Islet precursor cell (in vitro differentiated cells): ENCODE measurements around the gene CUL9.

ENCODE experiments used
- DNase-seq: peaks from one replicate; pipeline ENCODE4 v3.0.0-alpha.2; 2018

Gene CUL9

DNA sequence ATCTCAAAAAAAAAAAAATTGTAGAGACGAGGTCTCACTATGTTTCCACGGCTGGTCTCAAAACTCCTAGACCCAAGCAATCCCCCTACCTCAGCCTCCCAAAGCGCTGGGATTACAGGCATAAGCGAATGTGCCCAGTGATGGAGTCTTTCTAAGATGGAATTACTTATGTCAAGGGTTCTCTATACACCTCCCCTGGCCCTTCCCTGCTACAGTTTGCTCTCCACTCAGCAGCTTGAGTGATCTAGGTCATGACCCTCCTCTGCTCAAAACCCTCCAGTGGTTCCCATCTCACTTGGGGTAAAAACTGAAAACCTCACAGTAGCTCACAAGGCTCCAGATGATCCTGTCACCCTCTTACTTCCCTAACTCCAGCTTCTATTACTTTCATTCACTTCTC lies 49.1 kb downstream of the CUL9 start:
- DNase-seq = peak; percentile 29

DNA sequence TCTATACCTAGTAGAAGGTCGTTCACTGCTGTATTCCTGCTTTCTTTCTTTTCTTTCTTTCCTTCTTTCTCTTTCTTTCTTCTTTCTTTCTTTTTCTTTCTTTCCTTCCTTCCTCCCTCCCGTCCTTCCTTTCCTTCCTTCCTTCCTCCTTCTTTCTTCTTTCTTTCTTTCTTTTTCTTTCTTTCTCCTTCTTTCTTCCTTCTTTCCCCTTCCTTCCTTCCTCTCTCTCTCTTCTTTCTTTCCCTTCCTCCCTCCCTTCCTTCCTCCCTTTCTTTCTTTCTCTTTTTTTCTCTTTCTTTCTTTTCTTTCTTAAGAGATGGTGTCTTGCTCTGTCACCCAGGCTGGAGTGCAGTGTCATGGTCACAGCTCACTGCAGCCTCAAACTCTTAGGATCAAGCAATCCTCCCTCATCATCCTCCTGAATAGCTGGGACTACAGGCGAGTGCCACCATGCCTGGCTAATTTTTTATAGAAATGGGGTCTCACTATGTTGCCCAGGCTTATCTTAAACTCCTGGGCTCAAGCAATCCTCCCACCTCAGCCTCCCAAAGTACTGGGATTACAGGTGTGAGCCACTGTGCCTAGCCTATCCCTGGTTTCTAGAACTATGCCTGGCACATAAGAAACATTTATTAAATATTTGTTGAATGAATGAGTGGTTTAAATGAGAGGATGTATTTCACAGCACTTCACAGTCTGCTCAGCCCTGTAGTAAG lies 49.9 kb downstream of the CUL9 start:
- DNase-seq = peak; percentile 6

DNA sequence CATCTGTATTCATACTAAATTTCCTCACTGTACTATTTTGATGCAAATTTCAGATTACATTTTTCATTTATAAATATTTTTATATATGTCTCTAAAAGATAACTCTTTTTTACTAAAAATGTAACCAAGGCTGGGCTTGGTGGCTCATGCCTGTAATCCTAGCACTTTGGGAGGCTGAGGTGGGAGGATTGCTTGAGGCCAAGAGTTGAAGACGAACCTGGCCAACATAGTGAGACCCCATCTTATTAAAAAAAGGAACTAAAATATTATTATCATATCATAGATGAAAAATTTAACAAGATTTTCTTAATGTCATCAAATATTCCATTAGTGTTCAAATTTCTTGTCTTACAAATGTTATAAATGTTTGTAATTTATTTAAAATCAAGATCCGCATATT lies 53.8 kb downstream of the CUL9 start:
- DNase-seq = no peak

DNA sequence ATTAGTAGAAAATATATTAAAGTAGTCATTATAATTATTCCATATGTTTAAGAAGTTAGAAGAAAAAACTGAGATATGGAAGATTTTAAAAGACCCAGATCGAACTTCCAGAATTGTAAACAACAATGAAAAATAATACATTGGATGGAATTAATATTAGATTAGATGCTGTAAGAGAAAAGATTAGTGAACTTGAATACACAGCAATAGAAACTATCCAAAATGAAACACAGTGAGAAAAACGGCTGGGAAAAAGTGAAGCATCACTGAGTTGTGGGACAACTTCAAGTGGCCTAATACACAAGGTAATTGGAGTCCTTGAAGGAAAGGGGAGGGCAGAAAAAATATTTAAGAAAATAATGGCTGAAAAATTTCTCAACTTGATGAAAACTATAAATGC lies 57.1 kb downstream of the CUL9 start:
- DNase-seq = no peak

DNA sequence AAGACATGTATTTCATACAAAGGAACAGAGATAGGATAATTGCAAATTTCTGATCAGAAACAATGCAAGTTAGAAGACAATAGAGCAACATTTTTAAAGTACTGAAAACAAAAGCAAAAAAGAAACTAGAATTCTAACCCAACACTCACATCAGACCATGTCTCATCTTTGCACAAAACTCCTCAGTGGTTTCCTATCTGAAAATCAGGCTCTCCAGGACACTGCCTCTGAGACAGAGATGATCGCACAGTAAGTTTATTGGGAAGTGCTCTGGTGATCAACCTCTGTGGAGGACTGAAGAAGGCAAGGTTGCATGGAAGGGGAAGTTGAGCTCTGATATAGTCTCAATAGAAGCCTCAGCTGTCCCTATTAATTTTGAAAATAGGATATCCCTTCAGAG lies 59.0 kb downstream of the CUL9 start:
- DNase-seq = no peak

DNA sequence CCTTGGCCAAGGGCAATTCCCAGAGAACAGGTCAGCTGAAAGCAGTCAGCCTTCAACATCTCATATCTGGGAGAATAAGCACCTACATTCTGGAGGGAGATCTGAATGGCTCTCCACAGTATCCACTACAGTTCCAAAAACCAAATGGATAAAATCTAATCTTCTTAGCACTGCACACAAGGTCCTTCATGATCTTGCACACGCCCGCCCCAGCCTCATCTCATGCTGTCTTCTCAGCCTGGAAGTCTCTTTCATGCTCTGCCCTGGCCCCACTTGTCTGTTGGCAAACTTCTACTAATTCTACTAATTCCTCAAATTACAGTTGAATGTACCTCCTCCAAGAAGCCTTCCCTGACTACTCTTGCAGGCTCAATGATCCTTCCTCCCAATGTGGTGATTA lies 59.5 kb downstream of the CUL9 start:
- DNase-seq = no peak

DNA sequence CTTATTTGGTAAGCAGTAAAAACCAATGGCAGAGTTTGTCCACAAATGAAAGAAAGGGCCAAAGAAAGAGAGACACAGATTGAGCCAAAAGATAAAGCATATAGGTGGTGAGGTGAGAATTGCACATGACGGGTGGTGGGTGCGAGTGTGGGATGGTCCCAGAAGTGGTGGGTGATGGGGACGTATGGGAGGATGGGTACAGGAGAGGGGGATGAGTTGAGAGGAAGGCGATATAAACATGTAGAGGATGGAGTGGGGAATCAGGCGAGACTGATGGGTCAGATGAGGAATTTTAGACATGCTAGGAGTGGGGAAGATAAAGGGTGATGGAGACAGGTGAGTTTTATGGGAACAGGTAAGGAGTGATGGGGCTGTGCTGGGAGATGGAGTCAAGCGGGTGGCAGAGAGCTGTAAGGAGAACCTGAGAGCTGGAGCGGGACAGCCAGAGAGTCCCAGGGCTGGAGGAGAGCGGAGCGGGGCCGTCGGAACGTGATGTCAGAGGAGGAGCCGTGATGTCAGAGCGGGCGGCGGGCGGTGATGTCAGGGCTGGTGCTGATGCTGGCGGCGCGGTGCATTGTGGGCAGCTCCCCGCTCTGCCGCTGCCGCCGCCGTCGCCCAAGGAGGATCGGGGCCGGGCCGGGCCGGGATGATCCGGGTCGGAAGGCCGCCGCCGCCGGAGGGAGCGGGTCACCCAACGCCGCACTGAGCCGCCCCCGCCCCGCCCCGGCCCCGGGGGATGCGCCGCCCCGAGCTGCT lies 61.1 kb downstream of the CUL9 start, which contains the start of gene TTBK1:
TSS of gene TTBK1 (plus strand) at position 574 of the 756 bp plus-strand sequence. CDS start 3,180 bp downstream, outside the sequence.
- no peak for DNase-seq

DNA sequence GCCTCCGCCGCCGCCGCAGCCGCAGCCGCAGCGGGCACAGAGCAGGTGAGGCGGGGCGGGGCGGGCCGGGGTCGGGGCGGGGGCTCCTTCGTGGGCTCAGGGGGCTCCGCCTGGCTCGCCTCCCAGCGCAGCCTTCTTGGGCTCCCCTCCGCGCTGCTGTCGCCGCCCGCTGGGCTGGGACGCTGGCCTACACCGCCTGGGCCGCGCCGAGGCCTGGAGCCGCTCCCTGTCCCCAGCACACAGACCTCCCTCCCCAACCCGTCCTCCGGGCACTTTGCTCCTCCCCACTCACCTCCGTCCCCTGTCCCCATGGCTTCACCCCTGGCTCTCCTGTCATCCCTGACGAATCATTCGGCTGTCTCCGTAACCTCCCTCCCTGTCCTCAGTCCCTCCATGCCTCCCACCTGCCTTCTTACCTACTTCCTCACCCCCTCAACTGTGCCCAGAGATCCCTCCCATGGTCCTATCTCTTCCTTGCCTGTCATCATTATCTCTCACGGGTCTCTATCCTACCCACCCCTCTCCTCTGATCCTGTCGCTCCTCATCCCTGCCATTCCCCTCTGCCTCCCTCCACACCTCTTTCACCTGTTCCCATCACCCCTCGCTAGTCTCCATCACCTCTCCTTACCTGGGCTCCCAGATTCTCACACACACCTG lies 61.8 kb downstream of the CUL9 start:
- no peak for DNase-seq

DNA sequence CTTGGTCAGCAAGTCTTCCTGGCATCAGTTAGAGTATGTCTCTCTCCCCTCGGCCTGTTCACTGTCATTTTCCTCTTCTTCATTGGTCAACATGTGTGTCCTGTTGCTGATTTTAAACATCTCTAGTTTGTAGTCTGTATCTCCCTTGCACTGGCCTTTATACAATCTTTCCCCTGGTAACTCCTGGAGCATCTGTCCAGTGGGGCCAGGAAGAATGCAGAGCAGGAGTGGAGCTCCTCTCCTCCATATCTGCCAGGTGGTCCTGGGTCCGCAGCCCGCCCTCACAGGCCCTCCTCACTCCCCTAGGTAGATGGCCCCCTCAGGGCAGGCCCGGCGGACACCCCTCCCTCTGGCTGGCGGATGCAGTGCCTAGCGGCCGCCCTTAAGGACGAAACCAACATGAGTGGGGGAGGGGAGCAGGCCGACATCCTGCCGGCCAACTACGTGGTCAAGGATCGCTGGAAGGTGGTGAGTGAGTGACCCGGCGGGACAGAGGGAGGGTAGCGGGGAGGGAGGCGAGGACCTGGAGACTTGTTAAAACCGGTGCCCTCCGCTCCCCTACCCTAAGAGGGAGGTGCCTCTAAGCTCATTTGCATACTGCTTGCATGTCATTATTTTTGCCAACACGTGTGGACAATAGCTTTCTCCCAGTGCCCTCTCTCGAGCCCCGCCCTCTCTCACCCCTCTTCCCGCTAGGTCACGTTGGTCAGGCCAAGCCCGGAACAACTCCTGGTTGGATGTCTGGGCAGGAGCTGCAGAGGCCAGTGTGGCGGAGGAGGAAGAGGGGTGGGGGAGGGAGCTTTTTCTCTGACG lies 64.5 kb downstream of the CUL9 start:
- DNase-seq = peak; percentile 76

DNA sequence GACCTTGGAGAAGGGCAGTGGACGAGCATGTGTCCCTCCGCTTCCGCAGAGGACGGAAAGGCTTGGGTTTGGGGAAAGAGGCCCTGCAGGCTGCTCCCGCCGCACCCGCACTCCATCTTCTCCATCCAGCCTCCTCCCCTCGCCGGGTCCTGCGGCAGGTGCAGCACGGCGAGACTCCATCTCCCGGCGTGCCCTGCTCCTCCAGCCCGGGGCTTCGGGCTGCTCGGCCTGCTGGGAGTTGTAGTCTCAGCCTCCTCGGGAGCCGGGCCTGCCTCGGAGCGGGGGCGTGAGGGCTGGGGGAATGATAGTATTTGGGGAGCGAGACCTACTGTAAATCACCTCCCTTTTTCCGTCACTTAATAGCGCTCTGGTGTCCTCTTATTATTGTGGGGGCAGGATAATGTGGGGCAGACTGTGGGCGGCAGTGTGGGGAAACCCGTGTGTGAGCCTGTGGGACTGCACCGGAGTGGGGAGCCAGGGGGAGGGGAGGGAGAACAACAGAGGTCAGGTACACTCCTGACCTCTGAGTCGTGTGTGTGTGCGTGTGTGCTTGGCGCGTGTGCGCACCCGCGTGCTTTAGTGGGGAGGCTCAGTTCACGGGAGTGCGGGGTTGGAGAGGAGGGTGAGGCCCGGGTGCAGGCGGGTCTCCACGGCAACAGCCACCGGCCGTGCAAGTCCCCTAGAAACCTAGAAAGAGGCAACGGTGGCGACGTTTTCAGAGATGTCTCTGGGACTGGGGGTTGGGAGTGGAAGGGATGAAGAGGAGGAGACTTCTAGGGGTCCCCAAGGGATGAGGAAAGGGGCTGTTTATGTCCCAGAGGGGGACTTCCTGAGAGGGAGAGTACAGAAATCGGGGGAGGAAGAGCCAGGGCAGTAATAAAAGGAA lies 65.4 kb downstream of the CUL9 start:
- DNase-seq = peak; percentile 88

DNA sequence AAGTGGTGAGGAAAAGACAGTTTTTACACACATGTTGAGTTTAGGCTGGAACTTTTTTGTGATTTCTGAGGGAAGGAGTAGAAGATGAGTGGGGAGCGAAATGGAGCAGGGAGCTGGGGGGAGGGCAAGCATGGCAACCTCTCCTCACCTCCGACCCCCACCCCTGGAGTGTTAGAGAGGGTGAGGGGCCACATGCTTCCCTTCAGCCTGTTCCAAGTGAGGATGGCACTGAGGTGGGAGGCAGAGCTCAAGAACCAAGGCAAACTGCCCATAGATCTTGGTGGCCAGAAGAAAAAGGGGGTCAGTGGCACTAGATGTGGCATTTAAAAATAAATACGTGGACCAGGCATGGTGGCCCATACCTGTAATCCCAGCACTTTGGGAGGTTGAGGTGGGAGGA lies 66.1 kb downstream of the CUL9 start:
- no peak for DNase-seq

DNA sequence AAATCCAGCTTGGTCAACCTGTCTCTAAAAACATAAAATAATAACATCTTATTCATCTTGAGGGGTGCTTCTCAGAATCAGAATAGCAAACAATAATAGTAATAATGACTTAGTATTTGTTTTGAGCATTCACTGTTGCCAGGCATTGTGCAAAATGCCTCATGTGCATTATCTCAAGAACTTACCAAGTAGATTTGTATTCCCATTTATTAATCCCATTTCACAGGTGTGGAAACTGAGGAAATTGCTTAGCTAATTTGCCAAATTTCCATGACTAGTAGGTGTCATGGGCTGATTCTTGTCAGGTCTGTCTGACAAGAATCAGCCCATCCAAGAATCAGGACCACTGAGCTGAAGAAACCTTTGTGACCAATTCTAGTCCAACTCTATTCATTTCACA lies 66.8 kb downstream of the CUL9 start:
- no peak for DNase-seq

DNA sequence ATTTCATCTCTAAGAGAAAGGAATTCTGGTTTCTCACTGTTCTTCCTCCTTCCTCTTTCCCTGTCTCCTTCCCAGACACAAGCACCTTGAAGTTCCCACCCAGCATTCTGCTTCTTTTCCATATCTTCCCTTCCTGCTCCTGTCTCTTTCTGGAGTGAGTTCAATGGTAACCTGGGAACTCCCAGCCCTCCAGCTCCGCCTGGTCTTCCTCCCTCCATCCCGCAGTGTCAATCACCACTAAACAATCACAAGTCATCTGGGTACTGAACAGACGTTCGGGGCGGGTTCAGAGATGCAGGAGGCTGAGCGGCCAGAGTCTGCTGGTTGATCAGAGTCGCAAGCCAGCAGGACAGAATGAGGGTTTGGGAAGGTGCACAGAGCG lies 69.0 kb downstream of the CUL9 start:
- no peak for DNase-seq

DNA sequence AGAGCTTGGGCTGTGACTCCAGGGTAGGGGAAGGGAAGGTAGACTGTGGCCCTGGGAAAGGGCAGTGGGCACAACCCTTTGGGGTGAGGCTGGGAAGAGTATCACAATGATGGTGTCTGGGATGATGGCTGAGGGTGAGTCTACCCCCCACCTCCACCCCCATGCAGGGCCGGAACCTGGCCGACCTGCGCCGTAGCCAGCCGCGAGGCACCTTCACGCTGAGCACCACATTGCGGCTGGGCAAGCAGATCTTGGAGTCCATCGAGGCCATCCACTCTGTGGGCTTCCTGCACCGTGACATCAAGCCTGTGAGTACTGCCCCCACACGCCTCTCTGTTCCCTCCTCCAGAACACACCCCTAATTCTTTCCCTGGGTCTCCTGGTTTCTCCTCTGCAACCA lies 71.4 kb downstream of the CUL9 start:
- no peak for DNase-seq

DNA sequence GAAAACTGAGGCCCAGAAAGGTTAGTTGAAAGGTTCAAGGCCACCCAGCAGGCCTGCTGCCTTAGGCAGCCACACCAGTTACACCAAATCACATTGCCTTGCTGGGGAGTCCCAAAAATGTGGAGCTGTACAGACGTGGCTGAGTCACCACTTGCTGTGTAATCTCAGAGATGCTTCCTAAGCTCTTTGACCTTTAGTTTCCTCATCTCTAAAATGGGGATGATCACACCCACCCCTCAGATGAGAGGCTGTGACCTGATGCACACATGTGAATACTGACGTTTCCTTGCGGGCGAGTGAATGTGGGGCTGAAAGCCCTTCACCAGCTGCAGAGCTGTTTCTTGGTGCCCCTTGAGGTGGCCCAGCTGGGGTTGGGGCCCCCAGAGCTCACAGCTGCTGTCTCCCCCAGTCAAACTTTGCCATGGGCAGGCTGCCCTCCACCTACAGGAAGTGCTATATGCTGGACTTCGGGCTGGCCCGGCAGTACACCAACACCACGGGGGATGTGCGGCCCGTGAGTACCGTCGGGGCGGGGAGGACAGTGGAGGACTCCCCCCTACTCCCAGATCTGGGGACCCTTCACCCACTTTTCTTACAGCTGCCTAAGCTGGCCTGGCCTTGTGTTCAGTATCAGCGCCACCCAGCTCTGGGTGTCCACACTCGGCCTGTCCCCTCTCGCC lies 72.3 kb downstream of the CUL9 start:
- DNase-seq = no peak

DNA sequence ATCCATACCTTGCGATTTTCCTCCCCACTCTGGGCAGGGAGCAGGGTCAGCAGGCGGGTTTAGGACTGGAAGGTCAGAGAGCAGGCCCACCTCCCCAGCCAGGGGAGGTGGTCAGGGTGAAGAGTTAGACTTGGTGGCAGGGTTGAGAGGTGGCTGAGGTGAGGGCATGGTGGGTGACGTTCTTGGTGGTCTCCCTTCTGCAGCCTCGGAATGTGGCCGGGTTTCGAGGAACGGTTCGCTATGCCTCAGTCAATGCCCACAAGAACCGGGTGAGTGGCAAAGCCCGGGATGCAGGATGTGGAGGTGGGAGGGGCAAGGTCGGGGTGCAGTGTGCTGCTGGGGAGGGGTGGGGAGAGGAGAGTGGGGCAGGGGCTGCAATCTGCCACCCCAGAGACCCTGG lies 72.8 kb downstream of the CUL9 start:
- DNase-seq = no peak

DNA sequence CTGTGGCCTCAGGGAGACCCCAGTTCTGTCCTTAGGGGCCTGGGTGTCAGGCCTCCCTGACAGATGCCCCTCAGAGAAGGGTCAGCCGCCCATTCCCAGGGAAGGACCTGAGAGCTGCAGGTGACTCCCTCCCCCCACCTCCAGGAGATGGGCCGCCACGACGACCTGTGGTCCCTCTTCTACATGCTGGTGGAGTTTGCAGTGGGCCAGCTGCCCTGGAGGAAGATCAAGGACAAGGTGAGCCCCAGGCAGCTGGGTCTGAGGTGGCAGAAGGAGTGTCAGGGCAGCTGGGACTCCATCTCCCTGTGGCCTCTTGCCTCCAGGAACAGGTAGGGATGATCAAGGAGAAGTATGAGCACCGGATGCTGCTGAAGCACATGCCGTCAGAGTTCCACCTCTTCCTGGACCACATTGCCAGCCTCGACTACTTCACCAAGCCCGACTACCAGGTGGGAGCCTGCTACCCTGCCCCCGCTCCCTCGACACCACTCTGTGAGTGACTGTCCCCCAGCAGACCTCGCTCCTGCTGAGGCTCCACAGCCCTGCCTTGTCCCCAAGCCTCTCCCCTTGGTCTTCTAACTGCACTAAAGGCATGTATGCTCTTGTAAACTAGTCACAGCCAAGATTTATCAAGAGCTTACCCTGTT lies 73.5 kb downstream of the CUL9 start:
- no peak for DNase-seq

DNA sequence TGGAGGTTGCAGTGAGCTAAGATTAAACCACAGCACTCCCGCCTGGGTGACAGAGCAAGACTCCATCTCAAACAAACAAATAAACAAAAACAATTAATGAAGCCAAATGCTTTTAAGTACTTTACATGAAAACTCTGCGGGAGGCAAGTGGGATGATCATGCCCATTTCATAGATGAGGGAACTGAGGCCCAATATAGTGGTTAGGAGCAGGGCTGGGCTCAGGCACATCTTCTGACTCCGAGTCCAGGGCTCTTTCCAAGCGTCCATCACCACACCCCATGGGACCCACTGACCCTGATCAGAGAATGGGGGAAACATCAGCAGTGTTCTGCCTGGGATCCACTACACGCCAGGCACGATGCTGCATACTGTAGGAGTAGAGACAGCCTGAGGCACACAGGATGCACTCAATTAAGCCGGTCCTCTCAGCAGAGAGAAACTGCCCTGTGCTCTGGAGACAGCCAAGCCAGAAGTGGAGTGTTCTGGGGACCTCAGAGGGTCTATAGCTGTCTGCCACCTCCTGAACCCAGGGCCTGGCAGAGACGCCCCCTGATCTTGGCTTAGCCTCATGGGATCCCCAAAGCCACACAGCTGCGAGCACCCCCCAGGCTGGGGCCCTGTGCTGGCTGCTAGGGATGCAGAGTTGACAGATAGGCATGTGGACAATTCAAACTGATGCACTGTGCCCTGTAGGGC lies 74.8 kb downstream of the CUL9 start:
- no peak for DNase-seq

DNA sequence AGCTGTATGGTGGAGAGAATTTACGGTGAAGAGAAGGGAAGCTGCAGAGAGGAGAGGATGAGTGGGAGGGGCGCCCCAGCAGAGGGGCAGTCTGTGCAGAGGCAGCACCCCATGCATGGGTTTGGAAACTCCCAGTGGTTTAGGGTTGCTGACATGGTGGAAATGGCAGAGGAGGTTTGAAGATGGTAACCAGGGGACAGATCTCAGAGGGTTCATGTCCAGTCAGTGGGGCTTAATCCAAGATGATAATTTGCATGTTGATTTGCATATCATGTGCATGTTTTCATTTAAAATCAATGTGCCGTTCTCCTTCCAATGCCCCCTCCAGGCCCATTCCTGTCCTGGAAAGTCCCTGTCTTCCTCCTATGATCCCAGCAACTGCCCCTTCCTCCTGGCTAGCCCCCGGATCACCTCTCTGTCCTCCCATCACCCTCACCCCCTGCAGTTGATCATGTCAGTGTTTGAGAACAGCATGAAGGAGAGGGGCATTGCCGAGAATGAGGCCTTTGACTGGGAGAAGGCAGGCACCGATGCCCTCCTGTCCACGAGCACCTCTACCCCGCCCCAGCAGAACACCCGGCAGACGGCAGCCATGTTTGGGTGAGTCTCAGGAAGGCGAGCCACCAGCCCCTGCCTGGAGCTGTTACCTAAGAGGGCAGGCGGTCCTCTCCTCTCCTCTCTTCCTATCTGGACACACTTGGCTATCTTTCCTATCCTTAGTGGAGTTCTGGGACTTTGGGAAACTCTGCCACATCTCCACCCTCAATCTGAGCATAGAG lies 75.6 kb downstream of the CUL9 start:
- no peak for DNase-seq

DNA sequence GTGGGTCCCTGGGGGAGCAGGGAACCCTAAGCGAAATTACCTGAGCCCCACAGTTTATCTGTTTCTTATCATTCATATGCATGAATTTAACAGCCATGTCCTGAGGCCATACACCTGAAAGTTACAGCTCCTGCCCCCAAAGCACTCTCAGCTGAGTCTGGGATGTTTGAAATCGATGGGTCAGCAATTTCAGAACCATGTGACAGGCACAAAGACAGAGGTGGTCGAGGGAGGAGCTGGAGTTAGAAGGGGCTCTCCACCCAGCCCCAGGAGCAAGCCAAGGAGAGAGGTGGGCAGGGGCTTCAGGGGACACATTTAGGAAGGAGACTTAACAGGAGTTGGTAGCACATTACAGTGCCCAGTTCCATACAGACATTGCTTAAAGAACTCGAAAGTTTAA lies 76.2 kb downstream of the CUL9 start:
- no peak for DNase-seq
